ENCODE results near the gene PCBP4.

PCBP4 gene

GRCh38 chr3:51955893-51956770 is 11.1 kb downstream of the PCBP4 start:
- DNase-seq (ENCODE audit: low read depth in 2 of 2, low spot score in 1 of 2) = no peak

GRCh38 chr3:51955175-51955892 is 11.9 kb downstream of the PCBP4 start, which contains the start of gene GPR62:
Gene GPR62 (plus strand): TSS chr3:51955381. CDS start chr3:51955653, 272 bp downstream.
- DNase-seq (ENCODE audit: low read depth in 2 of 2, low spot score in 1 of 2) = no peak

- DNase-seq (ENCODE audit: low read depth in 2 of 2, low spot score in 1 of 2) = no peak
These were observed 12.5 kb downstream of the PCBP4 start for GRCh38 chr3:51954713-51955112.

GRCh38 chr3:51954105-51954504 is 13.1 kb downstream of the PCBP4 start:
- no peak for DNase-seq (ENCODE audit: low read depth in 2 of 2, low spot score in 1 of 2)

GRCh38 chr3:51953445-51953844 is 13.8 kb downstream of the PCBP4 start:
- no peak for DNase-seq (ENCODE audit: low read depth in 2 of 2, low spot score in 1 of 2)

- DNase-seq (ENCODE audit: low read depth in 2 of 2, low spot score in 1 of 2) = no peak
These were observed 16.4 kb downstream of the PCBP4 start for GRCh38 chr3:51950899-51951298.

GRCh38 chr3:51949121-51949520 is 18.1 kb downstream of the PCBP4 start:
- no peak for DNase-seq (ENCODE audit: low read depth in 2 of 2, low spot score in 1 of 2)

GRCh38 chr3:51948016-51948580 is 19.2 kb downstream of the PCBP4 start:
- no peak for DNase-seq (ENCODE audit: low read depth in 2 of 2, low spot score in 1 of 2)

- DNase-seq (ENCODE audit: low read depth in 2 of 2, low spot score in 1 of 2) = no peak
These were observed 19.9 kb downstream of the PCBP4 start for GRCh38 chr3:51947215-51947900.

- DNase-seq (ENCODE audit: low read depth in 2 of 2, low spot score in 1 of 2) = no peak
These were observed 20.5 kb downstream of the PCBP4 start for GRCh38 chr3:51946796-51947195.

GRCh38 chr3:51945926-51946705 is 21.1 kb downstream of the PCBP4 start:
- no peak for DNase-seq (ENCODE audit: low read depth in 2 of 2, low spot score in 1 of 2)

- DNase-seq (ENCODE audit: low read depth in 2 of 2, low spot score in 1 of 2) = no peak
These were observed 22.0 kb downstream of the PCBP4 start for GRCh38 chr3:51945031-51945840.

- no peak for DNase-seq (ENCODE audit: low read depth in 2 of 2, low spot score in 1 of 2)
These were observed 22.7 kb downstream of the PCBP4 start for GRCh38 chr3:51944451-51945021.

- DNase-seq (ENCODE audit: low read depth in 2 of 2, low spot score in 1 of 2) = no peak
These were observed 23.5 kb downstream of the PCBP4 start for GRCh38 chr3:51943451-51944391.

GRCh38 chr3:51942603-51943450 is 24.4 kb downstream of the PCBP4 start:
- DNase-seq (ENCODE audit: low read depth in 2 of 2, low spot score in 1 of 2) = peak; percentile 31 to 36

GRCh38 chr3:51941798-51942602 is 25.3 kb downstream of the PCBP4 start, which contains the start of the genes PARP3 and RRP9:
Gene PARP3 (plus strand): TSS chr3:51942363. CDS start chr3:51943356, 993 bp downstream.
Gene RRP9 (minus strand): TSS chr3:51941904. CDS start chr3:51941867, 37 bp downstream.
- peak; percentile 99 to 100 for DNase-seq (ENCODE audit: low read depth in 2 of 2, low spot score in 1 of 2)

Measured in stimulated activated CD8-positive, alpha-beta memory T cell treated with anti-CD3 and anti-CD28 coated beads, Interleukin-4, amount 100 ng/mL, for 4 hours (primary cell).